GM19099 (cell line): Measurements from ENCODE around the gene TRMT13.
A peak's percentile ranks its signal among the peaks of the same experiment; 100 is the strongest.

Source experiments
- POLR2A ChIP-seq: IDR thresholded peaks from 3 replicates; pipeline ENCODE4 v1.6.1; 2011; ENCODE audit warnings: low read depth; ENCODE audit not compliant: insufficient read length; ENCODE audit errors: extremely low read depth

TRMT13 gene, protein sequence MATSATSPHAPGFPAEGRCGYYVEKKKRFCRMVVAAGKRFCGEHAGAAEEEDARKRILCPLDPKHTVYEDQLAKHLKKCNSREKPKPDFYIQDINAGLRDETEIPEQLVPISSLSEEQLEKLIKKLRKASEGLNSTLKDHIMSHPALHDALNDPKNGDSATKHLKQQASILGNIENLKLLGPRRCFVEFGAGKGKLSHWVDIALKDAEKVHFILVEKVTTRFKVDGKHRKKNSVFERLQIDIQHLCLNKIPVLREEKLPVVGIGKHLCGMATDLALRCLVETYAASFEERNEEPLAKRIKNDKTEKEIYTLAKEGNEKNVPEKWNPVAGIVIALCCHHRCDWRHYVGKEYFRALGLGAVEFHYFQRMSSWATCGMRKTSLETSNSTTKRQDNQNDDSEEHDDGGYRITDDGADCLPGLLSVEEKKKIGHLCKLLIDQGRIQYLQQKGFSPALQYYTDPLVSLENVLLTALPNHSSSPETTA

DNA sequence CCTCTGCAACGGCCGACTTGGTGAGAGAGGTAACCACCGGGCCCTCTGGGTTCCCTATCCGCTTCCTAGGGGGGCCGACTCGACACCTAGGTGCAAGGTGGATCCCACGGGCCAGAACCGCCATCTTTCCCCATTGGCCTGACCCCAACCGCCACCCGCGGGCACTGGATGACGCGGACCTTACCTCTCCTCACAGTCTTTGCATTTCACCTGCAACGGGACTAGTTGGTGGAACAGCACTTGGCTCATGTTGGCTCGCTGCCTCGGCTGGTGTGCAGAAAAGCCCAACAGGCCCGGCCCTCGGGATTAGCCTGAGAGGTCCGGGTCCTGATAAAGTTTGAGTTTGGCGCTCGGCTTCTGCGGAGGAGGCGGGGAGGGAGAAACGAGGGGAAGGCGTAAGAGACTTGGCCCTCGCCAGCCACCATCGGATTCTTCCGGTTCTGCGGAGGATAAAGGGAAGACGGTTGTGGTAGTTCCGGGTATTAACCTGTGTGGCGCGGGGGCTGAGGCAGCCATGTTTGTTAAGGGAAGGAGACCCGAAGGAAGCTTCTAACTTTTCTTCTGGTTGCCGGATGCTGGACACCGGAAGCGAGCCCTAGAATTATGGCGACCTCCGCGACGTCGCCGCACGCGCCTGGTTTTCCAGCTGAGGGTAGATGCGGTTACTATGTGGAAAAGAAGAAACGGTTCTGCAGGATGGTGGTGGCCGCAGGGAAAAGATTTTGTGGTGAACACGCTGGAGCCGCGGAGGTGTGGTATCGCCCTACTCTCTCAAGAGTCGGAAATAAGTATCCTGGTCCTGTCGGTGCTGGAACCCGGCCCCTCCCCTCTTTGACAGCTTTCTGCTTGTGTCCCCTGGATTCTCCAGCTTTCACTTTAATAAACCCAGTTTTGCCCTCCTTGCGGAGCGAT is at the start of gene TRMT13, which contains the start of gene SASS6:
Gene TRMT13 (plus strand): TSS at position 598 of the 912 bp plus-strand sequence. CDS start 6 bp downstream, at position 604.
Gene SASS6 (minus strand): TSS at position 365 of the 912 bp plus-strand sequence. CDS start 116 bp downstream, at position 249.
- peak; percentile 79 for TF ChIP-seq POLR2A

DNA sequence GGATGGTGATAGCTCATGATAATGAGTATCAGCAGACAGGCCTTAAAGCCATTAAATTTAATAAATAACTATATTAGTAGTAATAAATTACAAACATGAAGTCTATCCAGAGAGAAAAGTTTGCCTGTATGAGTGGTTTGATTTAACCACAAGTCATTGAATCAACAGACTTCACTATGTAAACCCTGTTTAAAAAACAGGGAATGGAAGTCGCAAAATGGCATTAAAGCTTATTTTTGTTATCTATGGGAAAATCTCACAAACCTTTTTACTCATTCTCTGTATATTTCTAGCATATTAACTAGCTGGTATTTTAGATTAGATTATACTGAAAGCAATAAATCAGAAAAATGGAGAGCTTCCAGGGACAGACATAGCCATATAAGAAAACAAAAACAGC is 45.6 kb upstream of the TRMT13 start:
- no peak for TF ChIP-seq POLR2A

DNA sequence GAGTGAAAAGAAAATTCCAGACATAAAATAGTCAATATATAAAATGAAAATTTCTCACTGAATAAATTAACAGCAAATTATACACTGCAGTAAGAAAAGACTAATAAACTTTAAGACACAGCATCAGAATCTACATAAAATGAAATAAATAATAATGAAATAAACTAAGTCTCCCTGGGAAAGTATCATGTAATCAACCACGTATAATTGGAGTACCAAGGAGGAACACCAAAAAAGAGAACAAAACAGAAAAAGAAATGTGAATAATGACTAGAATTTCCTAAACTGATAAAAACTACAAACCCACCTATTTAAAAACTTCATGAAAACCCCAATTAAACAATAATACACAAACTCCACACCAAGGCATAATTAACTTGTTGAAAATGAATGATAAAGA is 43.9 kb upstream of the TRMT13 start:
- TF ChIP-seq POLR2A = no peak

DNA sequence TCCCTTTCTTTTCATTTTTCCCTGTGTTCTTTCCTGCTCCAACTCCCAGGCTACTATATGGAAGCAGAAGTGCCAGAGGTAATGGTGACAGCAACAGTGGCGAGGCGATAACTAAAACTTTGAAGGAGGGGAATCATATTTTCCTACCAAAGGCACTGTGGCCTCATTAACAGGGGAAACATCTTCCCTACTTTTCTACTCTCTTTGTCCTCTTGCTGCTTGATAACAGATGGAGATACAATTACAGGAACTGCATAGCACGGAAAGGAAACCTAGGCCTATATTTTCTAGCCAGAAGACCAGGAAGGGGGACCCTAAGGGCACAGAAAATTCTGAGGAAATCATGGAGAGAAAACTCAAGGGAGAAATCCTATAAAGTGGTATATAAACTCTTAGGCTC is 42.5 kb upstream of the TRMT13 start:
- no peak for TF ChIP-seq POLR2A

DNA sequence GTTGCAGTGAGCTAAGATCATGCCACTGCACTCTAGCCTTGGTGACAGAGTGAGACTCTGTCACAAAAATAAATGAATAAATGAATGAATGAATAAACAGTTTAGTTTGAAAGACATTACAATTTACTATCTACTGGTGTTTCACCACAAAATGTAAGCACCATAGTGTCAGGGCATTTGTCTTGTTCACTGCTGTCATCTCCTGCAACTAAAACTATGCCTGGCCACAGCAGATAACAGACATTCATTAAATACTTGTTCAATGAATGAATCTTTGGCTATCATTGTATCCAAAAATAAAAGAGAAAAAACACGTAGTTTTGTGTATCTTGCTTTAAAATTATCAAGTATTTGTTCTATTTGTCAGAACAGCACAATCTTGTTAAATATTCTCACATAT is 32.8 kb upstream of the TRMT13 start:
- TF ChIP-seq POLR2A = no peak

DNA sequence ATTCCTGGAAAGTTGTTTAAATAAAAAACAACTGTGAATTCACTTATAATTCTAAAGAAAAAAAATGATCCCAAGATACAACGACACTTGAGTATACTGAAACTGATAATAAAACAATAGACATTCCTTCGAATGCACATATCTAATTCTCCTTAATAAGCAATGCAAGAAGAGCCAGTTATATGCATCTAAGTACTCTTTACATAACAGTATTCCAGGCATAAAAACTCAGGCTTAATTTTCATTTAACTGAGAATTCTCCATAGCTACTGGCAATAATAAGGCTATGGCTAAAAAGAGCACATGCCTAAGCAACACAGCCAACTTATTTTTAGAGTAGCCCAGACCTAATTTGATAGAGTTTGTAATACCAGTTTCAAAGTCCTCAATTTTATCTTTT is 31.4 kb upstream of the TRMT13 start:
- no peak for TF ChIP-seq POLR2A

DNA sequence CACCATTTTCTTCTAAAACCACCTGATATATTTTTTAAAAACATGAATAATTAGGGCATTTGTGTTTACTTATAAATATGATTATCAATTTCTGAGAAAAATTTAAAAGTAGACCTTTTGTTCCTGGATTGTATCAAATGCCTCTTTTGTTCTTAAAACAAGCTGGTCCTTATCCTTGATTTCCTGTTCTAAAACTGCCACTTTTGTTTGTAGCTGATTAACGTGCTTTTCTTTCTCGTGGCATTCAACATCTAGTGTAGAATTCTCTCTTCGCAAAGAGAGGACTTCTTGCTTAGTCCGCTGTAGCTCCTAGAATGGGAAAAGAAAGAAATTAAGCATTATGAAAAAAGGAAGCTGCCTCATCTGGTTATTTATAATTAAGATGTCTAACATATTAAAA is 25.3 kb upstream of the TRMT13 start:
- no peak for TF ChIP-seq POLR2A

DNA sequence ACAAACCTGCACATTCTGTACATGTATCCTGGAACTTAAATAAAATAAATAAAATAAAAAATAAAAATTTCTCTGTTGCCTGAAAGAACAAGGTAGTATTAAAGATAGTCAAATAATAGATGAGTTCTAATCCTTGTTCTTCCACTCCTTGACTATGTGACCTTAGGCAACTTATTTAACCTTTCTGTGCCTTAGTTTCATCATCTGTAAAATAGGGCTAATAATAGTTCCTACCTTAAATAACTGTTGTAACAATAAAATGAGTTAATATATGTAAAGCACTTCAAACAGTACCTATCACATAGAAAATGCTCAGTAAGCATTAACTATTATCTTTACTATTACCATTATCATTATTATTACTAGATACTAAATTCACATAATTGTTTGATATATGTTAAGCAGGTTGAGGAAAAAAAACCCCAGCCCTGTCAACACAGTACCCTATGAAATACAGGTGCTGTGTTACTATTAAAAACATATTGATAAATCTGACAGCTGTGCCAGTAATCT is 23.4 kb upstream of the TRMT13 start:
- TF ChIP-seq POLR2A = no peak

DNA sequence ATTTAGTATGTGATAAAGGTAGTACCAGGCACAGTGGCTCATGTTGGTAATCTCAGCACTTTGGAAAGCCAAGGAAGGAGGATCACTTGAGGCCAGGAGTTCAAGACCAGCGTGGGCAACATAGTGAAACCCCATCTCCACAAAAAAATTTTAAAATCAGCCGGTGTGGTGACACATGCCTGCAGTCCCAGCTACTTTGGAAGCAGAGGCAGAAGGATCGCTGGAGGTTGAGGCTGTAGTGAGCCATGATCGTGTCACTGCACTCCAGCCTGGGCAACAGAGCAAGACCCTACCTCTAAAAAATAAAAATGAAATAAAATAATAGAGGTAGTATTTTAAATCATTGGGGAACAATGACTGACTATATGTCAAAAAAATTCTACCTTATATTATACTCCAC is 17.4 kb upstream of the TRMT13 start:
- TF ChIP-seq POLR2A = no peak

DNA sequence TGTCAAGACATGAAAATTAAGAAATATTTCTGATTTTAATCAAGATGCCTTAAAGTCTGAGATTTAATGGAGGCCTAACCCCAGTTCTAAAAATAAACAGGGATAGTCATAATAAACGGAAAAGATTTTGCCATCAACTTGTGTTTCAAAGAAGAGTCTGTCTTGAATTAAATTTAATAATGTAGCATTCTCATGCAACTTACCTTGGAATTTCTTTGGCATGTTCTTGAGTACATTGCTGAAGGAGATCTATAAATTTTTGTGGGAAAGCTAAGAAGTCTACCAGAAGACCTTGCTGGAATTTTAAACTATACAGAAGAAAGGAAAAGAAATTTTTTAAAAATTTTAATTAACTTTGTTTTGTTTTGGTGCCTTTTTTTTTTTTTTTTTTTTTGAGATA is 10.8 kb upstream of the TRMT13 start:
- TF ChIP-seq POLR2A = no peak

DNA sequence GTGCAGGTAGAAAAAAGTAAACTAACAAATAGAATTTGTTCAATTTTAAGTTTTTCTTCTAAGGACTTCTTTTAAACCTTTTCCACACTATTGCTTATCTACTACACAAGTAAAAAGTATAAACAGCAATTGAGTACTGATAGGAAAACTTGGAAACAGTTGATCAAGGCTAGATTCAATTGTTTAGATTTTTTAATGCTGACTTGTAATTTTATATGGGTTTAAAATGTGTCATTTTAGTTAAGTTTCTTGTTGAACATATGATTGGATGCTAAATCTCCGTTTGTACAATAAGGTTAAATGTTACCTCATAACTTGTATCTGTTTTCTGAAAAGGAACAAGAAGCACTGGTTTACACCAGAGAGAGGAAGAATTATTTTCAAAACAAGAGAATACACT is 5.7 kb upstream of the TRMT13 start:
- no peak for TF ChIP-seq POLR2A

DNA sequence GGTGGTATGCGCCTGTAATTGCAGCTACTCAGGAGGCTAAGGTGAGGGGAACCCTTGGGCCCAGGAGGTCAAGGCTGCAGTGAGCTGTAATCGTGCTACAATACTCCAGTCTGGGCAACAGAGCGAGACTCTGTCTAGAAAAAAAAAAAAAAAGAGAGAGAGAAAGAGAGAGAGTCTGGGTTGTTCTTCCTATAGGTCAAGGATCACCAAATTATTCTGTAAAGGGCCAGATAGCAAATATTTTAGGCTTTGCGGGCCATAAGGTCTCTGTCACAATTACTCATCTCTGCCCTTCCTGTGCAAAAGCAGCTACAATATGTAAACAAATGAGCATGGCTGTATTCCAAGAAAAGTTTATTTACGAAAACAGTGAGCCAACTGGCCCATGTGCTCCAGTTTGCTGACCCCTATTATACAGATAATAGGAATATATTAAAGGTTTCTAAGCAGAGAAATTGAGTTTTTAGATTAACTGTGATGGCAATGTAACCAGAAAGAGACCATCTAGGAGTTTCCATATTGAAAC is 2.3 kb upstream of the TRMT13 start:
- TF ChIP-seq POLR2A = no peak

DNA sequence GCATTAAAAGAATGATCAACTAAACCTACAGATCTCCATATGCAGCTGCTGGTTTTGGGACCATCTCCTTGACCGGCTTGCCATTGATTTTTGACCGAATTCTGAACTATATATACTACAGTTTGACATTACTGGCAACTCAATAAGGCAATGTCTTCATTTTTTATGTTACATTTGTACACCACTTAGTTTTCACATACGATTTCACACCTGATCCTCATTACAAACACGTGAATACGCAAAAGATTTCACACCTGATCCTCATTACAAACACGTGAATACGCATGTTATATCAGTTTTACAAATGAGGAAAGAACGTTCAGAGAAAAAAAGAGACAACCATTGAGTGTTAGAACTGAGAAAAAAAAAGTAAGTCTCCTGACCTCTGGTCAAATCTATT is 1.3 kb upstream of the TRMT13 start:
- TF ChIP-seq POLR2A = no peak

DNA sequence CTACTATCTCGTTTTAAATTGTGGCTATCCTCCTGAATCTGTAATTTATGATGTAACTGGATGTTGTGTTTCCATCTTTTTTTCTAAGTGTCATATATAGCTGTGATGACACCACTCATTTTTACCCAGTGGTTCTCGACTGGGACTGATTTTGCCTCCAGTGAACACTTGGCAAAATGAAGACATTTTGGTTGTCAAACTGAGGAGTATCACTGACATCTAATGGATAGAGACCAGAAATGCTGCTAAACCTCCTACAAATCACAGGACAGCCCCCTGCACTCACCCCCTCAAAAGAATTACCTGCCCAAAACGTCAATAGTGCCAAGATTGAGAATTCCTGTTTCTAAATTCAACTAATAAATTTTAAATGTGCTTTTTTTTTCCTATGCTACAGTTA is 1.9 kb downstream of the TRMT13 start:
- no peak for TF ChIP-seq POLR2A

DNA sequence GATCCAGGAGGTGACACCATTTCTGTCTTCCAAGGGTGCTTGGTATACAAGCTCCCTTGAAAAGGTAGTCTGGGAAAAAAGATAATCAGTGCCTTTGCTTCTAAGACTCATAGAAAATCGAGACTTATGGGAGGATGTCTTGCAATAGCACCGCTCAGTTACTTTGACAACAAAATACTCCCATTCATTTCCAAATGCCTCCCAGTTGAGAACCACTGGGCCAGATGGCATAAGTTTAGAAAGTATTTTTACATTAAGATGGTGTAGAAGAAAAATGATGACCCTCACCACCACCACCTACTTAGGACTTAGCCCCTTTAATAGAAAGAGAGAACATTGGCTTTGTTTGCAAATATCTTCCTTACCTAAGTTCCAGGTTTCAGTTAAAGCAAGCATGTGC is 4.6 kb downstream of the TRMT13 start:
- no peak for TF ChIP-seq POLR2A

DNA sequence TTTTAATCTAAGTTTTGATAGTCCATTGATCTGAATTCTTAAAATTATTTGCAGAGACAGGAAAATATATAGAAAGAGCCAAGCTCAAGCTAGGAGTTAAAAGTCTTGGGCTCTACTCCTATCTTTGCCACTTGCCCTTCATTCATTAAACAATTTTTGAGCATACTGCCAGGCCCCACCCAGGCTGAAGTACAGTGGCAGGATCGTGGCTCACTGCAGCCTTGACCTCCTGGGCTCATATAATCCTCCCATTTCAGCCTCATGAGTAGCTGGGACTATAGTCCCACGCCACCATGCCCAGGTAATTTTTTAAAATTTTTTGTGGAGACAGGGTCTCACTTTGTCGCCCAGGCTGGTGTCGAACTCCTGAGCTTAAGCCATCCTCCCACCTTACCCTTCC is 8.2 kb downstream of the TRMT13 start:
- no peak for TF ChIP-seq POLR2A

DNA sequence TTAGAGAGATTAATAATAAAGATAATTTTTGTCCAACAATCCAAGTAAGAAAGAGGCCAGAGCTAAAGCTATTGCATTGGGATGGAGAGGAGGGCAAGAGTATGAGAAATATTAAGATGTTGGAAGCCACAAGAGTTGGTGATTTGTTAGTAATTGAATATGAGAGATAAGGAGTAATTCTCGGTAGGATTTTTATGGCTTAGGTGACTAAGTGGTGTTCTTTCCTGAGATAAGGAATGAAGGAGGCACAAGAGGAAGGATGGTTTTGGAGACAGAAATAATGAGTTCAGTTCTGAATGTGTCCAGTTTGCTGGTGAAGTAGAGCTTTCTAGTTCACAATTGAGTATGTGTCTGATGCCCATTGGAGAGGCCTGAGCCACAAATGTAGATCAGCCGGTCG is 9.4 kb downstream of the TRMT13 start:
- no peak for TF ChIP-seq POLR2A
